ENCODE measurements around the gene SPECC1L. TPM values are rescaled to one million over a fixed set of nuclear protein-coding genes. Genes with fewer than 3 reads are reported as not detected.
"Not testable (repeated sequence)": the region's sequence is repeated elsewhere in the genome, so short reads cannot be mapped to it uniquely, and the experiment has no call there.

The SPECC1L gene
- total RNA-seq, 2 donors from 2014 or later = 23.1 to 26.0 TPM

DNA sequence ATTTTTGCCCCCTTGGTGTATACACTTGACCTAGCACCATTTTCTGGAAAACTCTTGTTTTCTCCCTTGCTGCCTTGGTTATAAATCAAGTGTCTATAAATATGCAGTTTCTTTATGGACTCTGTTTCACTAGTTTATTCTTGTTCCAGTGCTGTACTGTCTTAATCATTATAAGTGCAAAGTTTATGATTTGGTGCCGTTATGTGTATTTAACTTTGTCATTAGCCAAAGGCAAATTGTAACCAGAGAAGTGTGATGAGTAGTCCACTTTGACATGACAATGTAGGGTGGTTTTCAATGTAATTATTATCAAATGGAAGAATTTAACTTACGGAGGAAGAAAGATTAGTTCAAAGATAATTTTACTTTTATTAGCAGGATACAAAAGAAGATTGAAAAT is 40.3 kb downstream of the SPECC1L start:
- H3K9me3 ChIP-seq = no peaks in the 10 kb centered on the region
- DNase-seq (no peak), ATAC-seq (no peak)
- no peak for TF ChIP-seq POLR2A (IDR thresholded peaks at IDR 0.05)
- peaks cover 4% of the 10 kb centered on the region for H3K4me1 ChIP-seq
- H3K27me3 ChIP-seq = no peaks in the 10 kb centered on the region
- no peak overlapping the region for H3K27ac ChIP-seq
- peaks cover 0 to 4% of the 10 kb centered on the region in 2 donors for H3K36me3 ChIP-seq (replicated peaks in 1 of 2; ENCODE audit: insufficient read depth in 1 of 2, low read depth in 2 of 2)
- intact Hi-C loops (cut with DNase I) = no loop called here
- H3K4me3 ChIP-seq = no peak overlapping the region
- 86 to 89% methylated on average over 2 of the region's 2 CpGs for WGBS, 2 donors

DNA sequence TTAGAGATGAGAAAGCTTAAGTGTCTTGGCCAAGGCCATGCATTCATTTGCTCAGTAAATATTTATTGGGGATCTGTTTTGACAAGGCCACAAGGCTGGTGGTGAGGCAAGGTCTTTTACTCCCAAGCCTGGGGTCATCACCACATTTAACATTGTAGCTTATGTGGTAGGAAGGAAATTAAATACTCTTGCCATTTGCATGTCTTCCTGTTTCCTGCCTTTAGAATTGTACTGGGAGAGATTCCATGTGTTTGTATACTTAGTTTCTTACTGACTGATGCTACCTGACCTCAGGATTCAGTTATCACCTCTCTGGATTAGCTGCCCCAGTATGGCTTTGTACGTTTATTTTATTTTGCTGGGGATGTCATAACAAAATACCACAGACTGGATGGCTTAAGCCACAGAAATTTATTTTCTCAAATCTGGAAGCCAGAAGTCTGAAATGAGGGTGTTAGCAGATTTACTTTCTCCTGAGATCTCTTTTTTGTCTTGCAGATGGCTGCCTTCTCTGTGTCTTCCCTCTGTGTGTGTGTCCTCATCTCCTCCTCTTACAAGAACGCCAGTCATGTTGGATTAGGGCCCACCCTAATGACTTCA is 44.8 kb downstream of the SPECC1L start:
- H3K36me3 ChIP-seq (replicated peaks in 1 of 2; ENCODE audit: insufficient read depth in 1 of 2, low read depth in 2 of 2) = peaks cover 0 to 6% of the 10 kb centered on the region in 2 donors
- H3K9me3 ChIP-seq = no peaks in the 10 kb centered on the region
- TF ChIP-seq, protein P1, sequence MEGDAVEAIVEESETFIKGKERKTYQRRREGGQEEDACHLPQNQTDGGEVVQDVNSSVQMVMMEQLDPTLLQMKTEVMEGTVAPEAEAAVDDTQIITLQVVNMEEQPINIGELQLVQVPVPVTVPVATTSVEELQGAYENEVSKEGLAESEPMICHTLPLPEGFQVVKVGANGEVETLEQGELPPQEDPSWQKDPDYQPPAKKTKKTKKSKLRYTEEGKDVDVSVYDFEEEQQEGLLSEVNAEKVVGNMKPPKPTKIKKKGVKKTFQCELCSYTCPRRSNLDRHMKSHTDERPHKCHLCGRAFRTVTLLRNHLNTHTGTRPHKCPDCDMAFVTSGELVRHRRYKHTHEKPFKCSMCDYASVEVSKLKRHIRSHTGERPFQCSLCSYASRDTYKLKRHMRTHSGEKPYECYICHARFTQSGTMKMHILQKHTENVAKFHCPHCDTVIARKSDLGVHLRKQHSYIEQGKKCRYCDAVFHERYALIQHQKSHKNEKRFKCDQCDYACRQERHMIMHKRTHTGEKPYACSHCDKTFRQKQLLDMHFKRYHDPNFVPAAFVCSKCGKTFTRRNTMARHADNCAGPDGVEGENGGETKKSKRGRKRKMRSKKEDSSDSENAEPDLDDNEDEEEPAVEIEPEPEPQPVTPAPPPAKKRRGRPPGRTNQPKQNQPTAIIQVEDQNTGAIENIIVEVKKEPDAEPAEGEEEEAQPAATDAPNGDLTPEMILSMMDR (IDR thresholded peaks at IDR 0.05) = no peak
- TF ChIP-seq POLR2A (IDR thresholded peaks at IDR 0.05) = no peak
- peaks cover 4% of the 10 kb centered on the region for H3K4me1 ChIP-seq
- WGBS, 2 donors = 73 to 82% methylated on average over 2 of the region's 2 CpGs
- H3K4me3 ChIP-seq = no peak overlapping the region
- no peaks in the 10 kb centered on the region for H3K27me3 ChIP-seq
- ATAC-seq = no peak
- no peak for DNase-seq
- no peak overlapping the region for H3K27ac ChIP-seq
- intact Hi-C loops (cut with DNase I) = no loop called here

DNA sequence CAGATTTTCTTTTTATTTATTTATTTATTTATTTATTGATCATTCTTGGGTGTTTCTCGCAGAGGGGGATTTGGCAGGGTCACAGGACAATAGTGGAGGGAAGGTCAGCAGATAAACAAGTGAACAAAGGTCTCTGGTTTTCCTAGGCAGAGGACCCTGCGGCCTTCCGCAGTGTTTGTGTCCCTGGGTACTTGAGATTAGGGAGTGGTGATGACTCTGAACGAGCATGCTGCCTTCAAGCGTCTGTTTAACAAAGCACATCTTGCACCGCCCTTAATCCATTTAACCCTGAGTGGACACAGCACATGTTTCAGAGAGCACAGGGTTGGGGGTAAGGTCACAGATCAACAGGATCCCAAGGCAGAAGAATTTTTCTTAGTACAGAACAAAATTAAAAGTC is 45.6 kb downstream of the SPECC1L start:
- H3K9me3 ChIP-seq; intact Hi-C loops (cut with DNase I); H3K36me3 ChIP-seq (replicated peaks in 1 of 2; ENCODE audit: insufficient read depth in 1 of 2, low read depth in 2 of 2); DNase-seq; ATAC-seq; H3K27me3 ChIP-seq; H3K4me3 ChIP-seq; H3K4me1 ChIP-seq; H3K27ac ChIP-seq: not testable (repeated sequence)
- 76 to 96% methylated on average over 4 to 6 of the region's 6 CpGs for WGBS, 2 donors

DNA sequence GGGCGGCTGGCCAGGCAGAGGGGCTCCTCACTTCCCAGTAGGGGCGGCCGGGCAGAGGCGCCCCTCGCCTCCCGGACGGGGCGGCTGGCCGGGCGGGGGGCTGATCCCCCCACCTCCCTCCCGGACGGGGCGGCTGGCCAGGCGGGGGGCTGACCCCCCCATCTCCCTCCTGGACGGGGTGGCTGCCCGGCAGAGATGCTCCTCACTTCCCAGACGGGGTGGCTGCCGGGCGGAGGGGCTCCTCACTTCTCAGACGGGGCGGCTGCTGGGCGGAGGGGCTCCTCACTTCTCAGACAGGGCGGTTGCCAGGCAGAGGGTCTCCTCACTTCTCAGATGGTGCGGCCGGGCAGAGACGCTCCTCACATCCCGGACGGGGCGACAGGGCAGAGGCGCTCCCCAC is 46.9 kb downstream of the SPECC1L start:
- intact Hi-C loops (cut with DNase I); H3K36me3 ChIP-seq (replicated peaks in 1 of 2; ENCODE audit: insufficient read depth in 1 of 2, low read depth in 2 of 2); H3K27me3 ChIP-seq; H3K4me1 ChIP-seq; H3K27ac ChIP-seq; DNase-seq; H3K4me3 ChIP-seq; H3K9me3 ChIP-seq; ATAC-seq: not testable (repeated sequence)
- WGBS, 2 donors = 92% methylated on average over 5 of the region's 30 CpGs; no CpG with 5 or more reads in 1 of the 2 donors

DNA sequence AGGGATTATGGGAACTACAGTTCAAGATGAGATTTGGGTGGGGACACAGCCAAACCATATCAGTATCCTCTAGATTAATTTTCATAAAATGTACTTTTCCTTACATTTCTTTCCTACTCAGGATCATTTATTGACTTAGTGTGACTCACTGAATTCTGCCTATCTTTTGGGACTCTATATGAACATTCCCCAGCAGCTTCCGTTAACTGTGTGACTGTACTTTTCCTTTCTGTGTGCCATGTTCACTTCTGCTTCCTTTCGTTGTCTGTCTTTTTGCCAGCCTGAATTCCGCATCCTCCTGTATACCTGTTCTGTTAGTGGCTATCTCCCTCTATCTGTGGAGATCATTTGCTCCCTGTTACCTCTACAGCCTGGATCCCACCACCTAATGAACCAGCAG is 48.8 kb downstream of the SPECC1L start:
- DNase-seq = no peak
- H3K27me3 ChIP-seq = no peaks in the 10 kb centered on the region
- peaks cover 19% of the 10 kb centered on the region for H3K4me1 ChIP-seq
- no peak overlapping the region for H3K27ac ChIP-seq
- WGBS, 2 donors = 89 to 98% methylated on average over 3 of the region's 3 CpGs
- TF ChIP-seq, protein P1 (IDR thresholded peaks at IDR 0.05) = no peak
- H3K36me3 ChIP-seq (replicated peaks in 1 of 2; ENCODE audit: insufficient read depth in 1 of 2, low read depth in 2 of 2) = peaks cover 0 to 6% of the 10 kb centered on the region in 2 donors
- no peak overlapping the region for H3K4me3 ChIP-seq
- no peaks in the 10 kb centered on the region for H3K9me3 ChIP-seq
- ATAC-seq = no peak
- intact Hi-C loops (cut with DNase I) = no loop called here

DNA sequence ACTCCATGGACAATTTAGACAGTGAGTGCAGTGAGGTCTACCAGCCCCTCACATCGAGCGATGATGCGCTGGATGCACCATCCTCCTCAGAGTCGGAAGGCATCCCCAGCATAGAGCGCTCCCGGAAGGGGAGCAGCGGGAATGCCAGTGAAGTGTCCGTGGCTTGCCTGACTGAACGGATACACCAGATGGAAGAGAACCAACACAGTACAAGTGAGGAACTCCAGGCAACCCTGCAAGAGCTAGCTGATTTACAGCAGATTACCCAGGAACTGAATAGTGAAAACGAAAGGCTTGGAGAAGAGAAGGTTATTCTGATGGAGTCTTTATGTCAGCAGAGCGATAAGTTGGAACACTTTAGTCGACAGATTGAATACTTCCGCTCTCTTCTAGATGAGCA is 51.4 kb downstream of the SPECC1L start:
- ATAC-seq (no peak), DNase-seq (no peak)
- Histone ChIP-seq H3K27me3 (no peaks in the 10 kb centered on the region), H3K4me3 (no peak overlapping the region), H3K36me3 (replicated peaks in 1 of 2; ENCODE audit: insufficient read depth in 1 of 2, low read depth in 2 of 2) (peaks cover 0 to 2% of the 10 kb centered on the region in 2 donors), H3K4me1 (peaks cover 26% of the 10 kb centered on the region), H3K27ac (no peak overlapping the region), H3K9me3 (no peaks in the 10 kb centered on the region)
- WGBS, 2 donors = 94% methylated on average over 13 of the region's 13 CpGs
- TF ChIP-seq, protein P1 (IDR thresholded peaks at IDR 0.05) = no peak
- no peak for TF ChIP-seq POLR2A (IDR thresholded peaks at IDR 0.05)
- intact Hi-C loops (cut with DNase I) = no loop called here

Measured in body of pancreas (tissue), 4 donors.